K562 (cell line): ENCODE results near the gene ELAC2. TPM values are rescaled to one million over a fixed set of nuclear protein-coding genes. Genes with fewer than 3 reads are reported as not detected.

Experiments
- ATAC-seq: fragments of 200-7000 bp; cut with Tn5 transposase; 3 replicates; pipeline ENCODE4 v1.9.1; 2020; ENCODE audit warnings: moderate library complexity
- BruUV-seq: library from RNA; stranded (reverse); fragments of 400-500 nt; replicated peaks from 2 replicates; lab custom pipeline; 2021; lab: Mats Ljungman, UMichigan
- CTCF ChIA-PET: fragments of 300-600 bp; formaldehyde crosslinking; extraction: SDS; loops from one replicate; lab custom pipeline; 2021; ENCODE audit warnings: low intra/inter-chr PET ratio; lab: Yijun Ruan, JAX
- POLR2A ChIA-PET: fragments of 300-600, 350-650 bp; sonication (Branson Sonifier 250); formaldehyde crosslinking; extraction: SDS; loops from one replicate; lab custom pipeline; 2021; ENCODE audit warnings: antibody characterized with exemption, inconsistent platforms; lab: Yijun Ruan, JAX
- DNase-seq, 4 experiments: peaks; one replicate each; pipeline versions ENCODE4 v3.0.0 to v3.0.0-alpha.2; 2011 to 2018; ENCODE audit warnings: low spot score in 3 of 4, mixed read lengths in 3 of 4; ENCODE audit errors: extremely low read depth in 1 of 4
- FAIRE-seq: peaks from 2 replicates; lab custom pipeline; 2011; peaks lifted over from hg19 to GRCh38; lab: Jason Lieb, UNC
- H2AFZ ChIP-seq: 2 replicates; pipeline ENCODE4 v1.6.0; 2011; ENCODE audit warnings: low read depth, low read length, control low read depth, inconsistent platforms
- H3K27ac ChIP-seq: fragments of 200-600 bp; 3 replicates; pipeline ENCODE4 v1.8.0; 2011; ENCODE audit warnings: low read depth, mild to moderate bottlenecking, control low read depth, inconsistent platforms, low read length, moderate library complexity, mixed read lengths; ENCODE audit errors: extremely low read depth
- H3K27me3 ChIP-seq, 2 experiments: fragments of 300-600 bp in 1 of 2; 2 replicates in 1 of 2; 3 replicates in 1 of 2; pipeline versions ENCODE4 v1.6.0 to v1.8.0; 2011; ENCODE audit warnings: inconsistent platforms in 2 of 2, low read length in 2 of 2, mild to moderate bottlenecking in 1 of 2, mixed read lengths in 1 of 2, moderate library complexity in 1 of 2; ENCODE audit not compliant: control insufficient read depth in 2 of 2, insufficient read depth in 2 of 2
- H3K36me3 ChIP-seq: fragments of 300-600 bp; 3 replicates; pipeline ENCODE4 v1.8.0; 2011; ENCODE audit warnings: mild to moderate bottlenecking, low read length, inconsistent platforms; ENCODE audit not compliant: control insufficient read depth, insufficient read depth
- H3K4me1 ChIP-seq, 2 experiments: fragments of 200-600 bp in 1 of 2; replicated peaks in 1 of 2; 2 replicates in 1 of 2; 3 replicates in 1 of 2; pipeline versions ENCODE4 v1.5.1 to v1.8.0; 2011; ENCODE audit warnings: inconsistent platforms in 2 of 2, low read length in 2 of 2, mild to moderate bottlenecking in 1 of 2, mixed read lengths in 1 of 2, moderate library complexity in 1 of 2; ENCODE audit not compliant: control insufficient read depth in 2 of 2, insufficient read depth in 2 of 2
- H3K4me2 ChIP-seq: 2 replicates; pipeline ENCODE4 v1.6.1; 2011; ENCODE audit warnings: low read length, control low read depth, inconsistent platforms, mixed read lengths; ENCODE audit not compliant: insufficient read depth
- H3K4me3 ChIP-seq: fragments of 200-600 bp; sonication (generic), shearing (Covaris generic); 2 replicates; pipeline ENCODE4 v1.5.1; 2016; ENCODE audit warnings: control low read depth, inconsistent platforms
- H3K79me2 ChIP-seq: fragments of 200-600 bp; 3 replicates; pipeline ENCODE4 v1.8.0; 2011; ENCODE audit warnings: low read length, inconsistent platforms; ENCODE audit not compliant: control insufficient read depth, insufficient read depth
- H3K9ac ChIP-seq, 2 experiments: 2 replicates each; pipeline versions ENCODE4 v1.6.0 to v1.6.1; 2011; ENCODE audit warnings: low read depth in 2 of 2, low read length in 2 of 2, control low read depth in 1 of 2, inconsistent platforms in 1 of 2, mild to moderate bottlenecking in 1 of 2, mixed read lengths in 1 of 2; ENCODE audit not compliant: insufficient read depth in 1 of 2
- H3K9me1 ChIP-seq: one replicate; pipeline ENCODE4 v1.6.0; 2011; ENCODE audit warnings: inconsistent platforms, mild to moderate bottlenecking, low read length, moderate library complexity; ENCODE audit not compliant: control insufficient read depth, insufficient read depth
- H3K9me3 ChIP-seq: replicated peaks from 2 replicates; pipeline ENCODE4 v1.5.1; 2011; ENCODE audit warnings: low read depth, low read length, inconsistent platforms; ENCODE audit not compliant: control insufficient read depth, insufficient read depth
- H4K20me1 ChIP-seq: replicated peaks from 2 replicates; pipeline ENCODE4 v1.6.1; 2011; ENCODE audit warnings: low read length, inconsistent platforms, mixed read lengths; ENCODE audit not compliant: control insufficient read depth, insufficient read depth
- CREB1 ChIP-seq, 2 experiments: sonication (generic) in 1 of 2; formaldehyde crosslinking in 1 of 2; IDR thresholded peaks; 2 replicates each; pipeline versions ENCODE4 v1.6.1 to v1.8.0; 2012 to 2022; ENCODE audit warnings: inconsistent platforms in 1 of 2, mild to moderate bottlenecking in 1 of 2, missing genetic modification reagents in 1 of 2, moderate library complexity in 1 of 2
- SRSF9 ChIP-seq: fragments of 200-400 bp; formaldehyde crosslinking; IDR thresholded peaks from 2 replicates; pipeline ENCODE4 v1.6.1; 2017; ENCODE audit warnings: low read depth, low read length, borderline replicate concordance
- WGBS: fragments of 100-300 bp; shearing (Covaris generic); methylation state at CpG from one replicate; pipeline ENCODE4 v1.1.6; 2016; ENCODE audit warnings: low coverage, mixed read lengths; ENCODE audit not compliant: insufficient coverage; ENCODE audit errors: missing lambda C conversion rate; 5-methylcytosine and 5-hydroxymethylcytosine counted together
- in situ Hi-C: fragments of 300-500 bp; cut with MboI; formaldehyde crosslinking; loops from 4 replicates; pipeline ENCODE4 v1.15.0; 2018; ENCODE audit warnings: inconsistent platforms, mixed read lengths
- intact Hi-C: fragments of 100-400 bp; cut with micrococcal nuclease; formaldehyde crosslinking; loops from 2 replicates; pipeline ENCODE4 v1.14.2; 2022
- polyA plus RNA-seq, 8 experiments: library from polyadenylated mRNA; depleted of rRNA in 4 of 8; stranded (reverse) in 5 of 8; unstranded in 3 of 8; fragments of >200 nt; fragmentation: Nextera tagmentation in 2 of 8; fragmentation: Illumina TruSeq in 1 of 8; extraction: Ambion mirVana in 2 of 8; extraction: Trizol in 1 of 8; gene quantifications; 2 replicates each; pipeline versions ENCODE4 v1.2.1 to v1.2.3, GENCODE V29; 2011 to 2014; ENCODE audit warnings: inconsistent platforms in 1 of 8, missing spikeins in 1 of 8
- total RNA-seq, 7 experiments: library from RNA; depleted of rRNA in 6 of 7; stranded (reverse); fragments of >200 nt in 6 of 7; fragmentation: Illumina TruSeq in 2 of 7; extraction: Trizol in 2 of 7; gene quantifications; 2 replicates each; pipeline versions ENCODE4 v1.2.1 to v1.2.3, GENCODE V29; 2011 to 2021; ENCODE audit warnings: low replicate concordance in 1 of 7
- TF ChIP-seq, protein P1 (sequence below): sonication (generic); formaldehyde crosslinking; IDR thresholded peaks from 2 replicates; pipeline ENCODE4 v1.8.0; 2022; ENCODE audit warnings: mild to moderate bottlenecking, missing genetic modification reagents
- TF ChIP-seq, protein P2 (sequence below): fragments of 450-650 bp; conservative IDR thresholded peaks from 2 replicates; pipeline ENCODE4 v1.6.1; 2016; ENCODE audit warnings: missing genetic modification characterization, low read depth, mild to moderate bottlenecking, control low read depth, missing compliant biosample characterization

Gene ELAC2
- total and polyA plus RNA-seq, 9 of the 15 experiments (the other 6 are each of a cell fraction or from before 2014, with no cell fraction given) = 4.5 to 129 (median 70.6) TPM

DNA sequence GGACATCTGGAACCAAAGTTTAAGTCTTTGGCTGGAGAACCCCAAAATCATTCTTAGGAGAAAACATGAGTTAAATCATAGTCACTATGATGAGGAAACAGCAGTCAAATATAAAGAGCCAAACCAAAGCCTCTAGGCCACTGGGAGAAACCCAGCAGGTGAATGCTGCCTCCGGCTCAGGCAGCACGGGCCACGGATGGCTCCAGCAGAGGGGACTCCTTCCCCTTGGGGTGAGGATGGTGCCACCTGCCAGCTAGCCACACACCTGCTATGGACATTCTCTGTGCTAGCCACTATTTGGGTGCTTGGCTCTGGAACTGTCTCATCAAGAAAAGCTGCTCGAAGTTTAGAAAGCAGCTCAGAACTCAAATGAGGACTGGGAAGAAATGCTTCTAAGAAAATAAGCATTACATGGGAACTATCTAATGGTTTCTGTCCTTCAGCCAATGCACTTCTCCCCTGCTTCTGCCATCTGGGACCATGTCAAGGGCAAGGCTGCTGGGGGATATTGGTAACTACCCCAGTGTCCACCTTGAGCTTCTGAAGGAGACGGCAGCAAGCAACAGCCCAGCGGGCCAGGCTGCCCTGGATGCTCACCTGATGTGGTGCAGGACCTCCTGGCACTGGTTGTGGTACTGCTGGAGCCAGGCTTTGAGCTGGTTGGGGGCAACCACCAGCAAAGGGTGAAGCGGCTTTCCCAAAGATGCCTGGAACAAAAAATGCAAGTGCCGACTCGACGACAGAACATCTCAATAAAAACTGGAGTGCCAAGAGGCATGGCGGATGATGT lies 22.5 kb downstream of the ELAC2 start:
- in situ Hi-C loops (no loop called here), intact Hi-C loops (no loop called here)
- FAIRE-seq = no peak
- no peak for DNase-seq
- H3K9ac ChIP-seq = no peak overlapping the region; a peak in 1 of 4 replicates
- H4K20me1 ChIP-seq = no peaks in the 10 kb centered on the region
- no peak overlapping the region for H3K4me2 ChIP-seq
- H3K4me1 ChIP-seq = no peaks in the 10 kb centered on the region
- no peak for ATAC-seq
- TF ChIP-seq CREB1 (IDR thresholded peaks at IDR 0.05) (no peak), CREB1 (CRISPR knock-in tag; IDR thresholded peaks at IDR 0.05) (no peak), SRSF9 (no peak)
- TF ChIP-seq, protein P1, sequence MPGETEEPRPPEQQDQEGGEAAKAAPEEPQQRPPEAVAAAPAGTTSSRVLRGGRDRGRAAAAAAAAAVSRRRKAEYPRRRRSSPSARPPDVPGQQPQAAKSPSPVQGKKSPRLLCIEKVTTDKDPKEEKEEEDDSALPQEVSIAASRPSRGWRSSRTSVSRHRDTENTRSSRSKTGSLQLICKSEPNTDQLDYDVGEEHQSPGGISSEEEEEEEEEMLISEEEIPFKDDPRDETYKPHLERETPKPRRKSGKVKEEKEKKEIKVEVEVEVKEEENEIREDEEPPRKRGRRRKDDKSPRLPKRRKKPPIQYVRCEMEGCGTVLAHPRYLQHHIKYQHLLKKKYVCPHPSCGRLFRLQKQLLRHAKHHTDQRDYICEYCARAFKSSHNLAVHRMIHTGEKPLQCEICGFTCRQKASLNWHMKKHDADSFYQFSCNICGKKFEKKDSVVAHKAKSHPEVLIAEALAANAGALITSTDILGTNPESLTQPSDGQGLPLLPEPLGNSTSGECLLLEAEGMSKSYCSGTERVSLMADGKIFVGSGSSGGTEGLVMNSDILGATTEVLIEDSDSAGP (CRISPR knock-in tag) = no peak
- TF ChIP-seq, protein P2, sequence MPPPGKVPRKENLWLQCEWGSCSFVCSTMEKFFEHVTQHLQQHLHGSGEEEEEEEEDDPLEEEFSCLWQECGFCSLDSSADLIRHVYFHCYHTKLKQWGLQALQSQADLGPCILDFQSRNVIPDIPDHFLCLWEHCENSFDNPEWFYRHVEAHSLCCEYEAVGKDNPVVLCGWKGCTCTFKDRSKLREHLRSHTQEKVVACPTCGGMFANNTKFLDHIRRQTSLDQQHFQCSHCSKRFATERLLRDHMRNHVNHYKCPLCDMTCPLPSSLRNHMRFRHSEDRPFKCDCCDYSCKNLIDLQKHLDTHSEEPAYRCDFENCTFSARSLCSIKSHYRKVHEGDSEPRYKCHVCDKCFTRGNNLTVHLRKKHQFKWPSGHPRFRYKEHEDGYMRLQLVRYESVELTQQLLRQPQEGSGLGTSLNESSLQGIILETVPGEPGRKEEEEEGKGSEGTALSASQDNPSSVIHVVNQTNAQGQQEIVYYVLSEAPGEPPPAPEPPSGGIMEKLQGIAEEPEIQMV (tag) = no peak
- peaks cover 90% of the 10 kb centered on the region; the same call in 2 of the 3 replicates for H3K36me3 ChIP-seq
- no peaks in the 10 kb centered on the region for H3K9me1 ChIP-seq
- H2AFZ ChIP-seq = no peak overlapping the region
- no peaks in the 10 kb centered on the region for H3K9me3 ChIP-seq
- no peaks in the 10 kb centered on the region for H3K79me2 ChIP-seq
- ChIA-PET CTCF (no interaction called here), POLR2A (no interaction called here)
- H3K4me3 ChIP-seq = no peak overlapping the region
- WGBS = 95% methylated on average over 7 of the region's 11 CpGs
- no peak overlapping the region for H3K27ac ChIP-seq
- no TSS peak for BruUV-seq
- H3K27me3 ChIP-seq = no peaks in the 10 kb centered on the region
